Stimulated activated CD4-positive, alpha-beta T cell treated with anti-CD3 and anti-CD28 coated beads, TNF-alpha, amount 100 ng/mL, for 4 hours (primary cell): ENCODE results near the gene MTMR1.

Source experiments
- DNase-seq, 3 experiments: peaks; one replicate each; pipeline ENCODE4 v3.0.0-alpha.2; 2020; ENCODE audit warnings: low read depth in 3 of 3

Gene MTMR1

DNA sequence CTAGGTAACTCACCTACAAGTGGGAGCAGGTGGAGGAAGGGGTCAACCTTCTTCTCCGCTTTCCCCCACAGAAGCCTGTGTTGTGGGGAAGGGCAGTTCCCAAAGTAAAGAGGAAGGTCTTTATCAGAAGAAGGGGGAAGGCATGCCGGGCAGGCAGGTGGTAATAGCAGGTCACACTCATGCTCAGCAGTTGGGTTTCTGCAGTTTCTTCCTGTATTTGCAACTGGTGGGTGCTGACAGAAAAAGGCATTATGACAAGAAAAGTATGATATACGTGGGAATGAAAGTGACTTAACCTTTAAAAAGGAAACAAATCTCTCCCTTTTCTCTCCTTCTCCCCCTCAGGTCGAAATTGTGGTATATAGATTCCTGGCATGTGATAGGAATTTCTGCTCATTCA lies 3.7 kb downstream of the MTMR1 start:
- DNase-seq = no peak

DNA sequence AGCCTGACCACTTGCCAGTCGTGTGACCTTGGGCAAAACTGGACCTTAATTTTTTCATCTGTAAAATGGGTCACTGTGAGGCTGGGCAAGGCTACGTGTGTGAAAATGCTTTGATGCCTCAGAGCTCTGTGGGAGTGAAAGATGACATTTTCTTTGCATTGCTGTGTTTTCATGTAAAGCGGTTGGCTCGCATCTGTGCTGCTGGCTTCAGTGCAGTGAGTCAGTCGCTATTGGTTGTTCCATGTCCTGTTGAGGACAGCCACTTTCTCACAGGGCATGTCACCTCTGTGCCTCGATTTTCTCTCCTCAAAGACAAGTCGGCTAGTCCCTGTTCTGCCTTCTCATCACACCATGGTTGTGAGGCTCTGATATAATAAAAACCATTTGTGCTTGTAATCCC lies 4.4 kb downstream of the MTMR1 start:
- no peak for DNase-seq

- no peak for DNase-seq
These were observed 5.8 kb downstream of the MTMR1 start for GRCh38 chrX:150698981-150699380.

DNA sequence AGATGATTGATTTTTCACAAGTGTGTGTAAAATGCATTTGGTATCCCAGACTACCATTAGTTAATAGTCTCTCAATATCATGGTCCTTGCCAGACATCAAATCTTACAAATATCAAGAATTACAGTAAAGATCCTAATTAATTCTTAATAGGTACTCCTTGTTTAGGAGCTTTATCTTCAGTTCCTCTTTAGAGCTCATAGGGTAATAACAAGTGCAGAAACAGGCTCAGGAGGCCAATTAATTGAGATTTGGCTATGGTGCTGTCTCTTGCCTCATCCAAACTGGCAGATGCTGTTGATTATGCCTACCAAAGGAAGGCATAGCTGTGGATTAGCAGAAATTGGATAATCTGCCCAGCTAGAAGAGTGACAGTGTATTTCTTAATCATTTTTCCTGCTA lies 6.9 kb downstream of the MTMR1 start:
- no peak for DNase-seq

DNA sequence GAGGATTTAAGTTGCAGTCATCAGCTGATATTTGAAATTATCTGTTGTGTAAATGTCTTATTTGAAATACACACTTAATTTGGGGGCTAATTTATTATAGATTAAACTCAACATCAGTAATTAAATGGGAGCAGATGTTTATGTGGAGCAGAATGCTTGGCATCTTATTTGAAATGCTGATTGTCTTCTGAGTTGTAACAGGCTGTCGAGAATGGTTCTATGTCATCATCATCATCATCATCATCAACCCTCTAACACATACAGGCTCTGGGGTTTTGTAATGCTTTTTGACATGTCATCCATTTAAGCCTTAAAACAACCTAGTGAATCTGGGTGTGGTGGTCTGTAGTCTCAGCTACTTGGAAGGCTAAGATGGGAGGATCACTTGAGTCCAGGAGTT lies 8.2 kb downstream of the MTMR1 start:
- DNase-seq = no peak

GRCh38 chrX:150702966-150703694 lies 9.9 kb downstream of the MTMR1 start:
- no peak for DNase-seq

- no peak for DNase-seq
These were observed 10.4 kb downstream of the MTMR1 start for GRCh38 chrX:150703695-150703974.

GRCh38 chrX:150704030-150704613 lies 10.9 kb downstream of the MTMR1 start:
- DNase-seq = no peak

- no peak for DNase-seq
These were observed 19.4 kb downstream of the MTMR1 start for GRCh38 chrX:150712619-150713018.

DNA sequence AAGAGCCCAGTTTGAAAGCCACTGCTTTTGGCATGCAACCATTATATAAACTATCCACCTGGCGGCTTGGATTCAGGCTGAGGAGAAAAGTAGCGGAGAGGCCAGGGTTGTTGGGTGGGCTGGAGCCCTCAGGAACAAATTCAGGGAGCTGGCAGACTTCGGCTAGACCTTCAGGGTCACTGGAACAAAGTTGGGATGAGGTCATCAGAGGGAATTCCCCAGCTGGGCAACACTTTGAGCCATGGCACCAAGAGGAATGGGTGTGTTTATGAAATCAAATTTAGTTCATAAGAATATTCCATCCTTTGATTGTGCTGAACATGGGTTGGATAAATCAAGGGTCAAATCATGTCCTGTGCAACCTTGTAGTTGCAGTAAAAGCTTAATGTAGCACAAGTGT lies 22.0 kb downstream of the MTMR1 start:
- no peak for DNase-seq

DNA sequence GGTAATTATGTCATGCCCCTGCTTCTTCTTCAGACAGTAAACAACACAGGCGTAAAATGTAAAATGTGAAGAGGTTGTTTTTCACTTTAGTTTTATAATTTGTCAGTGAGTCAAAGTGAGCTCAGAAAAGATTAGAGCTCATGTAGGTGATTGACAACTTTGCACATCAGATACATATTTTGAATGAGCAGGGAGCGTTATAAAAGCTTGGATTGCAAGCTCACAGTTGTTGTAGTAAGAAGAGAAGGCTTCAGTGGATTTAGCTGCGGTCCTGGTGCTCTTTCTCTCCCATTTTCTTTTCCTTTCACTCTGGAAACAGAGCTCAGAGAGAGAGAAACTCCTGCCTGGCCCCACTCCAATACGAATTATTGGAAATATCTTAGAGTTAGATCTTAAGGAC lies 26.4 kb downstream of the MTMR1 start:
- no peak for DNase-seq

GRCh38 chrX:150729956-150730355 lies 36.8 kb downstream of the MTMR1 start:
- DNase-seq = no peak

GRCh38 chrX:150730719-150731118 lies 37.5 kb downstream of the MTMR1 start:
- DNase-seq = no peak

- peak in 1 of 3 experiments; percentile 1 for DNase-seq
These were observed 38.6 kb downstream of the MTMR1 start for GRCh38 chrX:150731795-150732194.

DNA sequence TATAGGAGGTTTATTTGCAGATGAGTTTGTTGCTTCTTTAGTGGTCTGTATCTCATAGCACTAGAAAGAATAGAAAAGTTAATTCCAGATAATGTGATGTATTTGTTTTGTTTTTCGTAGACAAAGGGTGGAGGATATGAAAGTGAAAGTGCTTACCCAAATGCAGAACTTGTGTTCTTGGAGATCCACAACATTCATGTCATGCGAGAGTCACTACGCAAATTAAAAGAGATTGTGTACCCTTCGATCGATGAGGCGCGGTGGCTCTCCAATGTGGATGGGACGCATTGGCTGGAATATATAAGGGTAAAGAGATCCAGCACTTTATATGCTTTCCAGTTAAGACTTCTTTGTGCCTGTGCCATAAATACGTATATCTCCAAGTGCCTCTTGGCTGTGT lies 43.3 kb downstream of the MTMR1 start:
- DNase-seq = no peak

- DNase-seq = no peak
These were observed 58.9 kb downstream of the MTMR1 start for GRCh38 chrX:150752124-150752523.

DNA sequence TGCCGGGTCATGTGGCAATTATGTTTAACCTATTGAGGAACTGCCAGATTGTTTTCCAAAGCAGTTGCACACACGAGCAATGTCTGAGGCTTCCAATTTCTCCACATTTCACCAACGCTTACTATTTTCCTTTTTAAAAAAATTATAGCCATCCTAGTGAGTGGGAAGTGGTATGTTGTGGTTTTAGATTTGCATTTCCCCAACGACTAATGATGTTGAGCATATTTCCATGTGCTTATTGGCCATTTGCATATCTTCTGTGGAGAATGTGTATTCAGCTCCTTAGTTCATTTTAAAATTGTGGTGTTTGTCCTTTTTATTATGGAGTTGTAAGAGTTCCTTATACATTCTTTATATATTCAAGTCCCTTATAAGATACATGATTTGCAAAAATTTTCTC lies 60.2 kb downstream of the MTMR1 start:
- no peak for DNase-seq

DNA sequence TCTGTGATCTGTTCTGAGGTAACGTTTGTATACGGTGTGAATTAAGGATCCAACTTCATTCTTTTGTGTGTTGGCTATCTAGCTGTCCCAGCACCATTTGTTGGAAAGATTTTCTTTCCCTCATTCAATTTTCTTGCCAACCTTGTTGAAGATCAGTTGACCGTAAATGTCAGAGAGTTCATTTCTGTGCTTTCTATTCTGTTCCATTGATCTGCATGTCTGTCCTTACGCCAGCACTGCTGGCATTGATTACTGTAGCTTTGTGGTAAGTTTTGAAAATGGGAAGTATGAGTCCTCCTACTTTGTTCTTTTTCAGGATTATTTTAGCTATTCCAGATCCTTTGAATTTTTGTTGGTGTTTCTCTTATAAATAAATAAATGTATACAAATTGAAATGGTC lies 60.8 kb downstream of the MTMR1 start:
- DNase-seq = no peak

- DNase-seq = no peak
These were observed 64.2 kb downstream of the MTMR1 start for GRCh38 chrX:150757371-150757770.

- DNase-seq = no peak
These were observed 66.6 kb downstream of the MTMR1 start for GRCh38 chrX:150759568-150760416.

DNA sequence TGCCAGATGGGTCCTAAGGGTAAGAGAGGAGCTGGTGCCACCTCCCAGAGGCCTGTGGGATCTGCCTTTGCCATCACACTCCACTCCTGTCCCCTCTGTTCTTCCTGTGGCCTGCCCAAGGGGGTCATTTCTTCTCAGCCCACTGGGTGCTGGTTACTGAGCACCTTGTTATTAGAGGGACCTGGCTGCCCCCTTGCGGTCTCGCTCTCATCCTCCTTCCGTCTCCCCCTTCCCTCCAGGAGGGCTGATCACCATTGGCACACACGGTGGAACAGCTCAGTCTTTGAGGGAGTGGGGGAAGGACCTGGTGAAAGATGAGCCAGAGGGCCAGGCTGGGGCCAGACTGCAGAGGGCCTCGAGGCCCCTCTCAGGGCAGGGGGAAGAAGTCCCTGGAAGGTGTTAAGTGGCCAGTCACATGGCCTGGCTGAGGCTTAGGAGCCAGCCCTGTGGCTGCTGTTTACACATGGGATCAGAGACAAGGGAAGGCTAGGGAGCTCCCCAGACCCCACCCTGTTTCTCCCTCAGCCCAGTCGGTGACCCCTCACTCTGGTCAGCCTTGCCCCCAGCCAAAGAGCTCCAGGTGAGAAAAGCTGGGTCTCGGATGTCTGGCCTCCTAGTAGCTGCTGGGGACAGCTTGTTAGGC lies 68.1 kb downstream of the MTMR1 start:
- DNase-seq = no peak

- DNase-seq = no peak
These were observed 68.6 kb downstream of the MTMR1 start for GRCh38 chrX:150761819-150762216.
